SK-N-SH (cell line): ENCODE results near the gene DZIP1. TPM values are rescaled to one million over a fixed set of nuclear protein-coding genes. Genes with fewer than 3 reads are reported as not detected.

Experiments used
- CTCF ChIA-PET: fragments of 300-600, 350-600 bp; formaldehyde crosslinking; extraction: SDS; loops from one replicate; lab custom pipeline; 2021; lab: Yijun Ruan, JAX
- POLR2A ChIA-PET: fragments of 350-600 bp; sonication (Branson Sonifier 250); formaldehyde crosslinking; extraction: SDS; loops from one replicate; lab custom pipeline; 2020; ENCODE audit warnings: antibody characterized with exemption, inconsistent platforms; lab: Yijun Ruan, JAX
- DNase-seq: peaks from one replicate; pipeline ENCODE4 v3.0.0; 2012
- H2AFZ ChIP-seq: fragments of 200-600 bp; sonication (generic); 2 replicates; pipeline ENCODE4 v1.8.1; 2016; ENCODE audit warnings: antibody characterized with exemption, mild to moderate bottlenecking, low read depth
- H3F3A ChIP-seq: fragments of 200-600 bp; sonication (generic); replicated peaks from 2 replicates; pipeline ENCODE3; 2016; ENCODE audit warnings: antibody characterized with exemption, mild to moderate bottlenecking; ENCODE audit not compliant: insufficient read depth
- H3K27ac ChIP-seq, 2 experiments: fragments of 200-500 bp in 1 of 2; fragments of 200-600 bp in 1 of 2; sonication (Bioruptor generic) in 1 of 2; sonication (generic), shearing (Covaris generic) in 1 of 2; 2 replicates each; pipeline versions ENCODE4 v1.5.1 to v1.6.1; 2014 to 2016; ENCODE audit warnings: low read depth in 2 of 2, inconsistent platforms in 1 of 2, low read length in 1 of 2, mild to moderate bottlenecking in 1 of 2, mixed read lengths in 1 of 2
- H3K27me3 ChIP-seq: fragments of 200-600 bp; sonication (generic), shearing (Covaris generic); 2 replicates; pipeline ENCODE4 v1.6.1; 2016; ENCODE audit warnings: mixed run types; ENCODE audit not compliant: insufficient read depth
- H3K36me3 ChIP-seq, 2 experiments: fragments of 200-500 bp in 1 of 2; fragments of 200-600 bp in 1 of 2; sonication (Bioruptor generic) in 1 of 2; sonication (generic) in 1 of 2; replicated peaks in 1 of 2; 2 replicates each; pipeline versions ENCODE3 to v1.5.1; 2014 to 2016; ENCODE audit warnings: low read length in 1 of 2, mild to moderate bottlenecking in 1 of 2; ENCODE audit not compliant: insufficient read depth in 2 of 2, control insufficient read depth in 1 of 2
- H3K4me1 ChIP-seq, 2 experiments: fragments of 200-500 bp in 1 of 2; fragments of 200-600 bp in 1 of 2; sonication (Bioruptor generic) in 1 of 2; sonication (generic), shearing (Covaris generic) in 1 of 2; 2 replicates each; pipeline versions ENCODE4 v1.5.1 to v1.6.1; 2014 to 2016; ENCODE audit warnings: low read depth in 1 of 2, low read length in 1 of 2, mixed run types in 1 of 2; ENCODE audit not compliant: insufficient read depth in 2 of 2, control insufficient read depth in 1 of 2
- H3K4me2 ChIP-seq: fragments of 200-600 bp; sonication (generic), shearing (Covaris generic); 2 replicates; pipeline ENCODE4 v1.6.1; 2017; ENCODE audit warnings: mixed run types
- H3K4me3 ChIP-seq, 2 experiments: fragments of 200-500 bp in 1 of 2; fragments of 200-600 bp in 1 of 2; sonication (Bioruptor generic) in 1 of 2; sonication (generic), shearing (Covaris generic) in 1 of 2; 2 replicates each; pipeline versions ENCODE4 v1.5.1 to v1.8.1; 2014 to 2016; ENCODE audit warnings: low read depth in 2 of 2, inconsistent platforms in 1 of 2, low read length in 1 of 2, mild to moderate bottlenecking in 1 of 2, mixed read lengths in 1 of 2, moderate library complexity in 1 of 2
- H3K79me2 ChIP-seq: fragments of 200-600 bp; sonication (generic); 2 replicates; pipeline ENCODE4 v1.8.1; 2017; ENCODE audit warnings: mild to moderate bottlenecking; ENCODE audit not compliant: insufficient read depth
- H3K9ac ChIP-seq: fragments of 200-600 bp; sonication (generic); 2 replicates; pipeline ENCODE4 v1.6.1; 2017; ENCODE audit warnings: mixed run types
- H3K9me2 ChIP-seq: fragments of 200-600 bp; sonication (generic); 2 replicates; pipeline ENCODE4 v1.6.1; 2017; ENCODE audit warnings: mixed run types
- H3K9me3 ChIP-seq: fragments of 200-600 bp; sonication (generic); 2 replicates; pipeline ENCODE4 v1.6.1; 2017; ENCODE audit warnings: mixed run types, mild to moderate bottlenecking, moderate library complexity
- H4K20me1 ChIP-seq: fragments of 200-600 bp; sonication (generic); 2 replicates; pipeline ENCODE4 v1.6.1; 2017; ENCODE audit warnings: mild to moderate bottlenecking, mixed run types; ENCODE audit not compliant: insufficient read depth
- FOXM1 ChIP-seq: IDR thresholded peaks from 2 replicates; pipeline ENCODE4 v1.4.0; 2012; ENCODE audit warnings: low read depth, mild to moderate bottlenecking
- GABPA ChIP-seq: IDR thresholded peaks from 2 replicates; pipeline ENCODE4 v1.4.0; 2012; ENCODE audit warnings: low read depth, mild to moderate bottlenecking
- GATA2 ChIP-seq: sonication (generic); formaldehyde crosslinking; IDR thresholded peaks from 2 replicates; pipeline ENCODE4 v1.5.0; 2020; ENCODE audit warnings: mild to moderate bottlenecking, missing genetic modification reagents
- NRF1 ChIP-seq: IDR thresholded peaks from 2 replicates; pipeline ENCODE4 v1.6.1; 2012; ENCODE audit warnings: low read depth, mild to moderate bottlenecking, low read length
- RCOR1 ChIP-seq: fragments of 150-350 bp; IDR thresholded peaks from 2 replicates; pipeline ENCODE4 v1.6.1; 2017; ENCODE audit warnings: antibody characterized with exemption, low read length
- RFX5 ChIP-seq: IDR thresholded peaks from 2 replicates; pipeline ENCODE4 v1.6.1; 2012; ENCODE audit warnings: mild to moderate bottlenecking, improper control_type of control experiment, low read length
- RXRA ChIP-seq: IDR thresholded peaks from 2 replicates; pipeline ENCODE4 v1.4.0; 2012; ENCODE audit warnings: low read depth, mild to moderate bottlenecking, borderline replicate concordance
- SMC3 ChIP-seq: IDR thresholded peaks from 2 replicates; pipeline ENCODE4 v1.6.1; 2012; ENCODE audit warnings: low read depth, low read length, improper control_type of control experiment
- TAF1 ChIP-seq: IDR thresholded peaks from 2 replicates; pipeline ENCODE4 v1.6.1; 2012; ENCODE audit warnings: low read depth, mild to moderate bottlenecking, low read length, moderate library complexity, borderline replicate concordance
- TCF12 ChIP-seq: IDR thresholded peaks from 2 replicates; pipeline ENCODE4 v1.4.0; 2012
- WGBS: methylation state at CpG from one replicate; pipeline ENCODE4 v1.1.6; 2017; ENCODE audit warnings: low lambda C conversion rate; 5-methylcytosine and 5-hydroxymethylcytosine counted together
- polyA plus RNA-seq, 3 experiments: library from polyadenylated mRNA; depleted of rRNA; stranded (reverse); fragments of >200 nt; gene quantifications; 2 replicates each; pipeline ENCODE4 v1.2.3, GENCODE V29; 2012
- TF ChIP-seq, protein P1 (sequence below): fragments of 150-350 bp; IDR thresholded peaks from 2 replicates; pipeline ENCODE4 v1.6.1; 2017; ENCODE audit warnings: antibody characterized with exemption, low read length, low read depth, borderline replicate concordance
- TF ChIP-seq, protein P2 (sequence below): IDR thresholded peaks from 2 replicates; pipeline ENCODE4 v1.6.1; 2012; ENCODE audit warnings: mild to moderate bottlenecking, low read depth, low read length, moderate library complexity
- TF ChIP-seq, protein P3 (sequence below): IDR thresholded peaks from 2 replicates; pipeline ENCODE4 v1.4.0; 2012; ENCODE audit warnings: low read depth, borderline replicate concordance

The DZIP1 gene
- polyA plus RNA-seq, 1 of the 3 experiments (the other 2 are of a cell fraction), result 15.0 TPM

DNA sequence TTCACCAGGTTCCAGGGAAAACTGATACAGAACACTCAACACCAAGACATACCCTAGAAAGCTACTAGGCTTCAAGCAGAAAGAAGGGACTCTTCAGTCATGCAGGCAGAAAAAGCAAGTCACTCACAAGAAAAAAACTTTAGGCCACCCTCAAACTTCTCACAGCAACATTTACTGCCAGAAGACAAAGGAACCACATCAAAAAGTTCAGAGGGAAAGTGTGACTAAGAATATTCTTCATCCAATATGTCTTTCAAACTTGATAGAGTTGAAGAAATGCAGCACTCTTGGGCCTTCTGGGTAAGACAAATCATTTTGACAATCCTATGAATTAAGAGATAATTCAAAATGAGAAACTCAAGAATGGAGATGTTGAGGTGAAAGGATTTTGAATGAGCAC lies 7.7 kb downstream of the DZIP1 start:
- Histone ChIP-seq H3K4me3 (no peak overlapping the region), H2AFZ (no peak overlapping the region), H3K9me3 (no peaks in the 10 kb centered on the region), H3K79me2 (peaks cover 22% of the 10 kb centered on the region; the same call in 1 of the 2 replicates), H3K36me3 (peaks cover 50 to 67% of the 10 kb centered on the region in 2 experiments), H3K4me1 (peaks cover 0 to 6% of the 10 kb centered on the region in 2 experiments; a peak in 2 of 4 replicates), H3K27ac (no peak overlapping the region), H3K27me3 (no peaks in the 10 kb centered on the region), H3F3A (no peaks in the 10 kb centered on the region), H3K9ac (no peak overlapping the region), H4K20me1 (no peaks in the 10 kb centered on the region), H3K9me2 (no peaks in the 10 kb centered on the region), H3K4me2 (no peak overlapping the region)
- TF ChIP-seq RFX5 (no peak), TCF12 (0 out of 2 replicates have a peak, but pooled peaks have one; percentile 26), TAF1 (no peak), GABPA (no peak)
- TF ChIP-seq, protein P1, sequence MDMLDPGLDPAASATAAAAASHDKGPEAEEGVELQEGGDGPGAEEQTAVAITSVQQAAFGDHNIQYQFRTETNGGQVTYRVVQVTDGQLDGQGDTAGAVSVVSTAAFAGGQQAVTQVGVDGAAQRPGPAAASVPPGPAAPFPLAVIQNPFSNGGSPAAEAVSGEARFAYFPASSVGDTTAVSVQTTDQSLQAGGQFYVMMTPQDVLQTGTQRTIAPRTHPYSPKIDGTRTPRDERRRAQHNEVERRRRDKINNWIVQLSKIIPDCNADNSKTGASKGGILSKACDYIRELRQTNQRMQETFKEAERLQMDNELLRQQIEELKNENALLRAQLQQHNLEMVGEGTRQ, result no peak
- ChIA-PET CTCF (interaction anchor here (0.7 kb wide), 1 partner anchor 27 kb away, joined by 3 read pairs; no protein-coding TSS in a partner anchor), POLR2A (no interaction called here)
- DNase-seq, result no peak

DNA sequence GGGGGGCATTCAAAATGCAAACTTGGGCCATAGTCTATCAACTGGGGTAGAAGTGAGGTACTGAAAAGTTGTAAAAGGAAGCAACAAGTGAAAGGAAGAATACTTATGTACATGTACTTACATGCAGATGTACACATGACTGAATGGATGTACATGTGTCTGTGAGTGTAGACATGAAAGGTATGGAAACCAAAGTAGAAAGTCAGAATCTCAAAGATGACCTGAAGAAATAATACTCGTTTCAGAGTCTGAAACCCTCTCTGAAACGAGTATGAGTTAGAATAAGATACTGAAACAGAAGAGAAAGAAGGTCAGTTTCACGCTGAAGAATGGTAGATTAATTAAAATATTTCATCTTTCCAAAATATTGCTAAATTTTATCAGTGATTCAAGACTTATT lies 13.9 kb downstream of the DZIP1 start:
- Histone ChIP-seq H3K4me1 (no peaks in the 10 kb centered on the region), H2AFZ (no peak overlapping the region), H3K9me2 (no peaks in the 10 kb centered on the region), H3K27ac (no peak overlapping the region), H3F3A (peaks cover 4% of the 10 kb centered on the region), H4K20me1 (no peaks in the 10 kb centered on the region), H3K4me2 (no peak overlapping the region), H3K4me3 (no peak overlapping the region), H3K36me3 (peaks cover 65 to 70% of the 10 kb centered on the region in 2 experiments), H3K27me3 (no peaks in the 10 kb centered on the region), H3K9me3 (no peaks in the 10 kb centered on the region), H3K9ac (no peak overlapping the region), H3K79me2 (no peaks in the 10 kb centered on the region)
- 92% methylated on average over 3 of the region's 3 CpGs for WGBS
- ChIA-PET POLR2A (no interaction called here), CTCF (no interaction called here)
- TF ChIP-seq NRF1 (no peak), SMC3 (no peak), GATA2 (CRISPR knock-in tag) (no peak), RCOR1 (no peak), RXRA (no peak), FOXM1 (no peak), GABPA (no peak)
- TF ChIP-seq, protein P2, sequence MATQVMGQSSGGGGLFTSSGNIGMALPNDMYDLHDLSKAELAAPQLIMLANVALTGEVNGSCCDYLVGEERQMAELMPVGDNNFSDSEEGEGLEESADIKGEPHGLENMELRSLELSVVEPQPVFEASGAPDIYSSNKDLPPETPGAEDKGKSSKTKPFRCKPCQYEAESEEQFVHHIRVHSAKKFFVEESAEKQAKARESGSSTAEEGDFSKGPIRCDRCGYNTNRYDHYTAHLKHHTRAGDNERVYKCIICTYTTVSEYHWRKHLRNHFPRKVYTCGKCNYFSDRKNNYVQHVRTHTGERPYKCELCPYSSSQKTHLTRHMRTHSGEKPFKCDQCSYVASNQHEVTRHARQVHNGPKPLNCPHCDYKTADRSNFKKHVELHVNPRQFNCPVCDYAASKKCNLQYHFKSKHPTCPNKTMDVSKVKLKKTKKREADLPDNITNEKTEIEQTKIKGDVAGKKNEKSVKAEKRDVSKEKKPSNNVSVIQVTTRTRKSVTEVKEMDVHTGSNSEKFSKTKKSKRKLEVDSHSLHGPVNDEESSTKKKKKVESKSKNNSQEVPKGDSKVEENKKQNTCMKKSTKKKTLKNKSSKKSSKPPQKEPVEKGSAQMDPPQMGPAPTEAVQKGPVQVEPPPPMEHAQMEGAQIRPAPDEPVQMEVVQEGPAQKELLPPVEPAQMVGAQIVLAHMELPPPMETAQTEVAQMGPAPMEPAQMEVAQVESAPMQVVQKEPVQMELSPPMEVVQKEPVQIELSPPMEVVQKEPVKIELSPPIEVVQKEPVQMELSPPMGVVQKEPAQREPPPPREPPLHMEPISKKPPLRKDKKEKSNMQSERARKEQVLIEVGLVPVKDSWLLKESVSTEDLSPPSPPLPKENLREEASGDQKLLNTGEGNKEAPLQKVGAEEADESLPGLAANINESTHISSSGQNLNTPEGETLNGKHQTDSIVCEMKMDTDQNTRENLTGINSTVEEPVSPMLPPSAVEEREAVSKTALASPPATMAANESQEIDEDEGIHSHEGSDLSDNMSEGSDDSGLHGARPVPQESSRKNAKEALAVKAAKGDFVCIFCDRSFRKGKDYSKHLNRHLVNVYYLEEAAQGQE, result no peak
- TF ChIP-seq, protein P3, sequence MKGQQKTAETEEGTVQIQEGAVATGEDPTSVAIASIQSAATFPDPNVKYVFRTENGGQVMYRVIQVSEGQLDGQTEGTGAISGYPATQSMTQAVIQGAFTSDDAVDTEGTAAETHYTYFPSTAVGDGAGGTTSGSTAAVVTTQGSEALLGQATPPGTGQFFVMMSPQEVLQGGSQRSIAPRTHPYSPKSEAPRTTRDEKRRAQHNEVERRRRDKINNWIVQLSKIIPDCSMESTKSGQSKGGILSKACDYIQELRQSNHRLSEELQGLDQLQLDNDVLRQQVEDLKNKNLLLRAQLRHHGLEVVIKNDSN, result no peak
- TF ChIP-seq, protein P1, result no peak
- DNase-seq, result no peak
